ENCODE results near the gene PRDM12.

The PRDM12 gene

GRCh38 chr9:130664251-130665028 lies at the start of gene PRDM12:
TSS of gene PRDM12 (plus strand) at chr9:130664594. CDS start at chr9:130664654, 60 bp downstream.
- in situ Hi-C loops (cut with MboI; ENCODE audit: low sequenced_read_pairs, unreplicated experiment): no loop called here

DNA sequence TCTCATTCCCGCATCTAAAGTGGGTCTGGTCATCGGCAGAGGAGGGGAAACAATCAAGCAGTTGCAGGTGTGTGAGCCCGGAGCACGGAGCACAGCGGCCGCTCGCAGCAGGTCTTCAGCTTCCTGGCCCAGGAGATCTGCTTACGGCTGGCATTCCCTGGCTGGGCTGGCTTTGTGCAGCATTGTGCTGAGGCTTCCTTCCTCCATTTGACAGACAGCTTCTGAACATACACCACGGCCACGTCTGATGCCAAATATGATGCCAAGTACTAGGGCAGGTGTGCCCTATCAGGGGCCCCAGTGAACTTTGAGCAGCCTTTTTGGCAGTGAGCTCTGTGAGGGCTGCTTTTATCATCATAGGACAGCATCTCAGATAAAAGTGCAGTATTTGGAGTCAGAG lies 47.9 kb upstream of the PRDM12 start:
- no peak for DNase-seq (ENCODE audit: low spot score)
- in situ Hi-C loops (cut with MboI; ENCODE audit: low sequenced_read_pairs, unreplicated experiment): no loop called here
- TF ChIP-seq CTCF (IDR thresholded peaks at IDR 0.05; ENCODE audit: borderline replicate concordance, control extremely low read depth, extremely low read depth, insufficient read depth, missing control alignments): no peak

More at GRCh38 chr9:130664251-130665028, at the start of gene PRDM12:
- no peak for DNase-seq (ENCODE audit: low spot score)
- TF ChIP-seq CTCF (IDR thresholded peaks at IDR 0.05; ENCODE audit: borderline replicate concordance, control extremely low read depth, extremely low read depth, insufficient read depth, missing control alignments): no peak

GRCh38 chr9:130623466-130623865 lies 40.9 kb upstream of the PRDM12 start:
- in situ Hi-C loops (cut with MboI; ENCODE audit: low sequenced_read_pairs, unreplicated experiment): no loop called here
- no peak for DNase-seq (ENCODE audit: low spot score)
- TF ChIP-seq CTCF (IDR thresholded peaks at IDR 0.05; ENCODE audit: borderline replicate concordance, control extremely low read depth, extremely low read depth, insufficient read depth, missing control alignments): no peak

DNA sequence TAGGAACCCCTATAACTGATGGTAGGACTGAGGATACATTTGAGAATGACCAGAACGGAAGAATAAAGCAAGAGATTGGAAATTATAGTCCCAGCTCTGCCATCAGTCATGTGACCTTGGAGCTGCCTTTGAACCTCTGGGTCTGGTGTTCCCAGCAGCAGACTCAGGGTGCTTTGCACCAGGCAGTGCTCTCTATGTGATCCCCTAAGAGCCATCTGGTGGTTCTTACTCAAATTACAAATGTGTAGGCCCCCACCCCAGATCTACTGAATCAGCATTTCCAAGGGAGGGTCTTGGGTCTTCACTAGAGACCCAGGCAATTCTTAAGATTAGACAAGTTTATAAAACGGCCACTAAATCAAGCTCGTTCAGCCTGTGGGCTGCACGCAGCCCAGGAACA lies 40.2 kb upstream of the PRDM12 start:
- in situ Hi-C loops (cut with MboI; ENCODE audit: low sequenced_read_pairs, unreplicated experiment): no loop called here
- no peak for DNase-seq (ENCODE audit: low spot score)
- TF ChIP-seq CTCF (IDR thresholded peaks at IDR 0.05; ENCODE audit: borderline replicate concordance, control extremely low read depth, extremely low read depth, insufficient read depth, missing control alignments): no peak

DNA sequence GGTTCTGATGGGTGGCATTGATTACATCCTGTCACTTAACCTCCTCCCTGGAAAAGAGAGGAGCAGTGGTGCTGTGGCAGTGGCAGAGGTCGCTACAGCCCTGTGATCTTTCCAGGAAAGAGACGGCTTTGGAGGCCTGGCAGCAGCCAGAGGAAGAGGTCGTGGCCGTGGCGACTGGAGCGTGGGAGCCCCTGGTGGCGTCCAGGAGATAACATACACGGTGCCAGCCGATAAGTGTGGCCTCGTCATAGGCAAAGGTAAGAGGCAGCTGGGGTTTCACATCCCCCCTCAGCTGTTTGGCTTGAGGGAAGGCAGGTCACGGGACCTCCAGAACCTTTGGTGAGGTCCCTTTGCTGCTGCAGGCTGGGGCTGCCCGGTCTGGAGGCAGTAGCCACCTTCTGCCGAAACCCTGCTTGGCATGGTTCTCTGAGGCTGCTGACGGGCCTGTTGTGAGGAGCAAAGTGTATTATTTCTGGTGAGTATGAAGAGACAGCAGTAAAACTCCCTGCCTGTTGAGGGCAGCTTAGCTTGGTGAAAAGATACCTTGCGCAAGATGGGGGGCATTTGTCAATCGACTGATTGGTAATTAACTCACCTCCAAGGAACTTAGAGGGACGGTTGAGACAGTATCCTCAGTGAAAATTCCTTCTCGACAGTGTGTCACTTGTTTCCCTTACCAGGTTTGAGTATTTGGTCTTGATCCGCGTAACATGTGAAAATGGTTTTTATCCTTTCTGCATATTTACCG lies 38.0 kb upstream of the PRDM12 start:
- in situ Hi-C loops (cut with MboI; ENCODE audit: low sequenced_read_pairs, unreplicated experiment): no loop called here
- DNase-seq (ENCODE audit: low spot score): no peak
- TF ChIP-seq CTCF (IDR thresholded peaks at IDR 0.05; ENCODE audit: borderline replicate concordance, control extremely low read depth, extremely low read depth, insufficient read depth, missing control alignments): no peak

DNA sequence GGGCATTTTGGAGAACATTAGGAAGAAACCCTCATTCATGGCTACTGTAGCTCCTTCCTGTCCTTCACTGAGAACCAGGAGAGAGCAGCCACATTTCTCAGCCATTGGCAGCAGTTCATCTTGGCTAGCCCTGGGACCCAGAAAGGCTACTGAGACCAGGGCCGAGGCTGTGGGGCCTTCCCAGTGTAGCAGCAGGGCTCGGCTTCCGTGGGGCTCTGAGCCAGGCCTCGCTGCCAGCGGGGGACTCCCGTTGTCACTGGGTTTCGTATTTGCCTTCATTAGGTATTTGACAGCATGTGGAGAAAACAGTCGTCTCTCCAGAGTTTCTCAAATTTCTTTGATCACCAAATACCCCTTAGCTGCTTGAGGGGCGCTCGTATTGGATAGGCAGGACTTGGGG lies 37.3 kb upstream of the PRDM12 start:
- in situ Hi-C loops (cut with MboI; ENCODE audit: low sequenced_read_pairs, unreplicated experiment): no loop called here
- DNase-seq (ENCODE audit: low spot score): no peak
- no peak for TF ChIP-seq CTCF (IDR thresholded peaks at IDR 0.05; ENCODE audit: borderline replicate concordance, control extremely low read depth, extremely low read depth, insufficient read depth, missing control alignments)

Data from GM13976 (cell line).